K562 (cell line): ENCODE measurements around the gene MCOLN2. TPM values are rescaled to one million over a fixed set of nuclear protein-coding genes. Genes with fewer than 3 reads are reported as not detected.

ENCODE experiments used
- ATAC-seq: fragments of 200-7000 bp; cut with Tn5 transposase; 3 replicates; pipeline ENCODE4 v1.9.1; 2020; ENCODE audit warnings: moderate library complexity
- BruUV-seq: library from RNA; stranded (reverse); fragments of 400-500 nt; replicated peaks from 2 replicates; lab custom pipeline; 2021; lab: Mats Ljungman, UMichigan
- CTCF ChIA-PET: fragments of 300-600 bp; formaldehyde crosslinking; extraction: SDS; loops from one replicate; lab custom pipeline; 2021; ENCODE audit warnings: low intra/inter-chr PET ratio; lab: Yijun Ruan, JAX
- POLR2A ChIA-PET: fragments of 300-600, 350-650 bp; sonication (Branson Sonifier 250); formaldehyde crosslinking; extraction: SDS; loops from one replicate; lab custom pipeline; 2021; ENCODE audit warnings: antibody characterized with exemption, inconsistent platforms; lab: Yijun Ruan, JAX
- DNase-seq, 4 experiments: peaks; one replicate each; pipeline versions ENCODE4 v3.0.0 to v3.0.0-alpha.2; 2011 to 2018; ENCODE audit warnings: low spot score in 3 of 4, mixed read lengths in 3 of 4; ENCODE audit errors: extremely low read depth in 1 of 4
- FAIRE-seq: peaks from 2 replicates; lab custom pipeline; 2011; peaks lifted over from hg19 to GRCh38; lab: Jason Lieb, UNC
- H2AFZ ChIP-seq: 2 replicates; pipeline ENCODE4 v1.6.0; 2011; ENCODE audit warnings: low read depth, low read length, control low read depth, inconsistent platforms
- H3K27ac ChIP-seq: fragments of 200-600 bp; 3 replicates; pipeline ENCODE4 v1.8.0; 2011; ENCODE audit warnings: low read depth, mild to moderate bottlenecking, control low read depth, inconsistent platforms, low read length, moderate library complexity, mixed read lengths; ENCODE audit errors: extremely low read depth
- H3K27me3 ChIP-seq, 2 experiments: fragments of 300-600 bp in 1 of 2; 2 replicates in 1 of 2; 3 replicates in 1 of 2; pipeline versions ENCODE4 v1.6.0 to v1.8.0; 2011; ENCODE audit warnings: inconsistent platforms in 2 of 2, low read length in 2 of 2, mild to moderate bottlenecking in 1 of 2, mixed read lengths in 1 of 2, moderate library complexity in 1 of 2; ENCODE audit not compliant: control insufficient read depth in 2 of 2, insufficient read depth in 2 of 2
- H3K36me3 ChIP-seq: fragments of 300-600 bp; 3 replicates; pipeline ENCODE4 v1.8.0; 2011; ENCODE audit warnings: mild to moderate bottlenecking, low read length, inconsistent platforms; ENCODE audit not compliant: control insufficient read depth, insufficient read depth
- H3K4me1 ChIP-seq, 2 experiments: fragments of 200-600 bp in 1 of 2; replicated peaks in 1 of 2; 2 replicates in 1 of 2; 3 replicates in 1 of 2; pipeline versions ENCODE4 v1.5.1 to v1.8.0; 2011; ENCODE audit warnings: inconsistent platforms in 2 of 2, low read length in 2 of 2, mild to moderate bottlenecking in 1 of 2, mixed read lengths in 1 of 2, moderate library complexity in 1 of 2; ENCODE audit not compliant: control insufficient read depth in 2 of 2, insufficient read depth in 2 of 2
- H3K4me2 ChIP-seq: 2 replicates; pipeline ENCODE4 v1.6.1; 2011; ENCODE audit warnings: low read length, control low read depth, inconsistent platforms, mixed read lengths; ENCODE audit not compliant: insufficient read depth
- H3K4me3 ChIP-seq: fragments of 200-600 bp; sonication (generic), shearing (Covaris generic); 2 replicates; pipeline ENCODE4 v1.5.1; 2016; ENCODE audit warnings: control low read depth, inconsistent platforms
- H3K79me2 ChIP-seq: fragments of 200-600 bp; 3 replicates; pipeline ENCODE4 v1.8.0; 2011; ENCODE audit warnings: low read length, inconsistent platforms; ENCODE audit not compliant: control insufficient read depth, insufficient read depth
- H3K9ac ChIP-seq, 2 experiments: 2 replicates each; pipeline versions ENCODE4 v1.6.0 to v1.6.1; 2011; ENCODE audit warnings: low read depth in 2 of 2, low read length in 2 of 2, control low read depth in 1 of 2, inconsistent platforms in 1 of 2, mild to moderate bottlenecking in 1 of 2, mixed read lengths in 1 of 2; ENCODE audit not compliant: insufficient read depth in 1 of 2
- H3K9me1 ChIP-seq: one replicate; pipeline ENCODE4 v1.6.0; 2011; ENCODE audit warnings: inconsistent platforms, mild to moderate bottlenecking, low read length, moderate library complexity; ENCODE audit not compliant: control insufficient read depth, insufficient read depth
- H3K9me3 ChIP-seq: replicated peaks from 2 replicates; pipeline ENCODE4 v1.5.1; 2011; ENCODE audit warnings: low read depth, low read length, inconsistent platforms; ENCODE audit not compliant: control insufficient read depth, insufficient read depth
- H4K20me1 ChIP-seq: replicated peaks from 2 replicates; pipeline ENCODE4 v1.6.1; 2011; ENCODE audit warnings: low read length, inconsistent platforms, mixed read lengths; ENCODE audit not compliant: control insufficient read depth, insufficient read depth
- CBX2 ChIP-seq: fragments of 200-600 bp; sonication (generic); IDR thresholded peaks from one replicate; pipeline ENCODE4 v1.6.1; 2012; ENCODE audit warnings: mild to moderate bottlenecking, low read length, inconsistent platforms; ENCODE audit not compliant: insufficient read depth, poor library complexity, severe bottlenecking
- CREM ChIP-seq: IDR thresholded peaks from 2 replicates; pipeline ENCODE4 v1.6.1; 2014; ENCODE audit warnings: antibody characterized with exemption, low read depth
- LEF1 ChIP-seq: fragments of 450-650 bp; IDR thresholded peaks from 2 replicates; pipeline ENCODE4 v1.6.1; 2016; ENCODE audit warnings: mild to moderate bottlenecking
- ZBTB5 ChIP-seq: fragments of 450-650 bp; IDR thresholded peaks from 2 replicates; pipeline ENCODE4 v1.6.1; 2017; ENCODE audit warnings: antibody characterized with exemption
- WGBS: fragments of 100-300 bp; shearing (Covaris generic); methylation state at CpG from one replicate; pipeline ENCODE4 v1.1.6; 2016; ENCODE audit warnings: low coverage, mixed read lengths; ENCODE audit not compliant: insufficient coverage; ENCODE audit errors: missing lambda C conversion rate; 5-methylcytosine and 5-hydroxymethylcytosine counted together
- in situ Hi-C: fragments of 300-500 bp; cut with MboI; formaldehyde crosslinking; loops from 4 replicates; pipeline ENCODE4 v1.15.0; 2018; ENCODE audit warnings: inconsistent platforms, mixed read lengths
- intact Hi-C: fragments of 100-400 bp; cut with micrococcal nuclease; formaldehyde crosslinking; loops from 2 replicates; pipeline ENCODE4 v1.14.2; 2022
- polyA plus RNA-seq, 8 experiments: library from polyadenylated mRNA; depleted of rRNA in 4 of 8; stranded (reverse) in 5 of 8; unstranded in 3 of 8; fragments of >200 nt; fragmentation: Nextera tagmentation in 2 of 8; fragmentation: Illumina TruSeq in 1 of 8; extraction: Ambion mirVana in 2 of 8; extraction: Trizol in 1 of 8; gene quantifications; 2 replicates each; pipeline versions ENCODE4 v1.2.1 to v1.2.3, GENCODE V29; 2011 to 2014; ENCODE audit warnings: inconsistent platforms in 1 of 8, missing spikeins in 1 of 8
- total RNA-seq, 7 experiments: library from RNA; depleted of rRNA in 6 of 7; stranded (reverse); fragments of >200 nt in 6 of 7; fragmentation: Illumina TruSeq in 2 of 7; extraction: Trizol in 2 of 7; gene quantifications; 2 replicates each; pipeline versions ENCODE4 v1.2.1 to v1.2.3, GENCODE V29; 2011 to 2021; ENCODE audit warnings: low replicate concordance in 1 of 7

MCOLN2 gene
- total and polyA plus RNA-seq, 9 of the 15 experiments (the other 6 are each of a cell fraction or from before 2014, with no cell fraction given), result 0.18 TPM; not detected in 8

GRCh38 chr1:84997667-84998600 lies 1.0 kb upstream of the MCOLN2 start:
- WGBS, result 40% methylated on average over 54 of the region's 58 CpGs
- intact Hi-C loops, result loop anchor here (2.0 kb wide), 1 partner anchor 53 kb away; no protein-coding TSS in a partner anchor
- POLR2A ChIA-PET, result no interaction called here
- BruUV-seq, result no TSS peak
- Histone ChIP-seq H2AFZ (no peak overlapping the region), H3K9me3 (no peaks in the 10 kb centered on the region), H3K9ac (no peak overlapping the region), H3K4me2 (no peak overlapping the region), H3K36me3 (no peaks in the 10 kb centered on the region), H3K4me3 (no peak overlapping the region), H3K27ac (no peak overlapping the region), H3K79me2 (no peaks in the 10 kb centered on the region), H3K27me3 (peaks cover 12 to 26% of the 10 kb centered on the region in 2 experiments; a peak in 3 of 5 replicates), H4K20me1 (no peaks in the 10 kb centered on the region), H3K9me1 (no peaks in the 10 kb centered on the region), H3K4me1 (peaks cover 0 to 13% of the 10 kb centered on the region in 2 experiments; a peak in 2 of 5 replicates)
- CTCF ChIA-PET, result no interaction called here
- in situ Hi-C loops, result no loop called here
- TF ChIP-seq CBX2 (no peak), LEF1 (no peak), ZBTB5 (no peak), CREM (no peak)
- ATAC-seq (no peak; the same call in 1 of the 3 replicates), FAIRE-seq (no peak), DNase-seq (no peak)
